HFF-Myc (cell line): ENCODE data around the gene NEK10.

Experiments used
- DNase-seq: peaks from one replicate; pipeline ENCODE4 v3.0.0-alpha.2; 2011; ENCODE audit warnings: low read depth; ENCODE audit errors: extremely low read depth
- H3K4me3 ChIP-seq: replicated peaks from 2 replicates; pipeline ENCODE4 v1.5.1; 2011; ENCODE audit warnings: low read depth, mild to moderate bottlenecking, control low read depth, low read length
- TF ChIP-seq, protein P1 (sequence below): IDR thresholded peaks from 2 replicates; pipeline ENCODE4 v1.5.1; 2012; ENCODE audit warnings: mild to moderate bottlenecking, low read depth, low read length, control low read depth; ENCODE audit errors: missing control alignments

Gene NEK10

GRCh38 chr3:27278383-27279055 is 90.7 kb downstream of the NEK10 start:
- no peak for DNase-seq
- TF ChIP-seq, protein P1, sequence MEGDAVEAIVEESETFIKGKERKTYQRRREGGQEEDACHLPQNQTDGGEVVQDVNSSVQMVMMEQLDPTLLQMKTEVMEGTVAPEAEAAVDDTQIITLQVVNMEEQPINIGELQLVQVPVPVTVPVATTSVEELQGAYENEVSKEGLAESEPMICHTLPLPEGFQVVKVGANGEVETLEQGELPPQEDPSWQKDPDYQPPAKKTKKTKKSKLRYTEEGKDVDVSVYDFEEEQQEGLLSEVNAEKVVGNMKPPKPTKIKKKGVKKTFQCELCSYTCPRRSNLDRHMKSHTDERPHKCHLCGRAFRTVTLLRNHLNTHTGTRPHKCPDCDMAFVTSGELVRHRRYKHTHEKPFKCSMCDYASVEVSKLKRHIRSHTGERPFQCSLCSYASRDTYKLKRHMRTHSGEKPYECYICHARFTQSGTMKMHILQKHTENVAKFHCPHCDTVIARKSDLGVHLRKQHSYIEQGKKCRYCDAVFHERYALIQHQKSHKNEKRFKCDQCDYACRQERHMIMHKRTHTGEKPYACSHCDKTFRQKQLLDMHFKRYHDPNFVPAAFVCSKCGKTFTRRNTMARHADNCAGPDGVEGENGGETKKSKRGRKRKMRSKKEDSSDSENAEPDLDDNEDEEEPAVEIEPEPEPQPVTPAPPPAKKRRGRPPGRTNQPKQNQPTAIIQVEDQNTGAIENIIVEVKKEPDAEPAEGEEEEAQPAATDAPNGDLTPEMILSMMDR: no peak
- no peak overlapping the region for H3K4me3 ChIP-seq

DNA sequence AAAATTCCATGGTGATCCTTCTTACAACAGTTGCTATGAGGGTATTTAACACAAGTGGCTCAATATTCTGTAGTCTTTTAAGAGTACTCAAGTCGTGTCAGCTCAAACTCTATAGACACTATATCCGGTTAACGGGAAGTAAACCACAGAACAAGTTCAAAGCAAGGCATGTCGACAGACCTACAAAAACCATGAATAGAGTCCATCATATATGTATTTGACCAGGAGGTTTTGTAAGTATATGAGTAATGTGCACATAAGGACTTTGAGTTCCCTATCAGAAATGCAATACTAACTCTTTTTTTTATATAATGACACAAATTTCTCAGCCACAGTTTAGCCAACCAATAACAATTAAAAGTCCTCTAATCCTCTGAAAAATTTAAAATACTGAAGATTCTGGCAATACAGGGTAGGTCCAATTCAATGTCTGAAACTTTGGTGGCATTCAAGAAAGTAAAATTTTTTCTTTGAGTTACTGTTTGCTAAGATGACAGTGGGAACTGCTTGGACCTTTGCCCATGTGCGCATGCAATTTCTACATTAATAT is 93.7 kb downstream of the NEK10 start:
- TF ChIP-seq, protein P1: no peak
- DNase-seq: no peak
- no peak overlapping the region for H3K4me3 ChIP-seq

DNA sequence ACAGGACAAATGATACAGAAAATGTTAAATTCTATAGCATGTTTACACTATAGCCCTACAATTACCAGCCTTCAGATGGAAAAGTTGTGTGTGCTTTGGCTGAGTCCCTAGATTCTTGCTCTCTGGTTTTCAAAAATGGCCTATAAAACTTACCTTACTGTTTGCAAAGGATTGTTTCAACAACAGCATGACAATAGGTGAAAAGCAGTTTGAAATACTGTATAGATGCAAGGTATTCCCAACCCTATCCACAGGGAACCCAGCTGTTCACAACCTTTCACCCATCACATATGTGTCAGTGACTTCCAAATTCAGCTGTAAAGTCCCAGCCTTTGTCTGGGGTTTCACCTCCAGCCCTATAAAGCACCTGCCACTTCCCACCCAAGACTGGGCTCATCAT is 97.3 kb downstream of the NEK10 start:
- TF ChIP-seq, protein P1: no peak
- no peak for DNase-seq

GRCh38 chr3:27254896-27255295 is 114.3 kb downstream of the NEK10 start:
- DNase-seq: no peak
- TF ChIP-seq, protein P1: no peak
- H3K4me3 ChIP-seq: no peak overlapping the region

More for the DNA sequence above, 97.3 kb downstream of the NEK10 start:
- H3K4me3 ChIP-seq: no peak overlapping the region

- H3K4me3 ChIP-seq: no peak overlapping the region
- TF ChIP-seq, protein P1: peak; percentile 56
- peak; percentile 19 for DNase-seq
Measured at GRCh38 chr3:27253831-27254230, 115.4 kb downstream of the NEK10 start.

- no peak overlapping the region for H3K4me3 ChIP-seq
- TF ChIP-seq, protein P1: no peak
- DNase-seq: no peak
Measured at GRCh38 chr3:27253391-27253790, 115.8 kb downstream of the NEK10 start.
